Measurements from ENCODE around the gene MGAT5.

Gene MGAT5

DNA sequence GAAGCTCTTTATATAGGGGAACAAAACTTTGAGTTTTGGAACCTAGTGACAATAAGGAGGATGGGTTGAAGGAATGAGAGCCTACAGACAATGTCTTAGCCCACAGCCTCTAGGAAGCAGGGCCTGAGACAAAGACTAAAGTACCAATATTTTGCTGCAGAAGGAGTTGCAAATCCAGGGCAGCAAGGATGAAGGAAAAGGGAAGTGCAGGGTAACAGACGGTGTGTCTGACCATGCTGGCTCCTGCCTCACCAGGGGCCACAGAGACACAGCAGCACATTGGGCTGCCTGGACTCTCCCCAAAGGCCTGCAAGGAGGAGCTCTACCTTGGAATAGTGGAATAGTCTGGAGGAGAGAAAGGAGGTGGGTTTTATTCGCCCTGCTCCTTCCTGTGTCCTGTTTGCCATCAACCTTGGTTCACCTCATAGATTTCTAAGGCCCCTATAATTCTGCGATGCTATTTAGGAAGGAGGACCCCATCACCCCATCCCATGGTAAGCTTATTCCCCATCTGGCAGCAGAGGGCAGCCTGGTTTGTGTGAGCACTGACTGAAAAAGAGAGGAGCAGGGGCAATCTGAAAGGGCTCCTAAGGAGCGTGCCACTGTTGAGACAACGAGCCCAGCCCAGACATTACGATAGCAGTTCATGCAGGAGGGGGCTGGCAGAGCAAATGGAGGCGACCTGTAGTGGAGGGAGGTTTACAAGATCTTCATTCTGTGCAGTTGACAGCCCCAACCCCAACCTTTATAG, 143.4 kb downstream of the MGAT5 start:
- no peaks in the 10 kb centered on the region for H3K9me2 ChIP-seq (ENCODE audit: low read depth, low read length)
- H3K9me3 ChIP-seq (ENCODE audit: low read length): no peaks in the 10 kb centered on the region
- no peak overlapping the region for H3K9ac ChIP-seq (ENCODE audit: low read length)
- H3F3A ChIP-seq (ENCODE audit: insufficient read depth, low read length): no peaks in the 10 kb centered on the region
- no peak overlapping the region for H3K4me3 ChIP-seq (ENCODE audit: low read depth, low read length, poor library complexity, severe bottlenecking)
- H2AFZ ChIP-seq (ENCODE audit: low read length): no peak overlapping the region
- no peaks in the 10 kb centered on the region for H3K4me1 ChIP-seq (ENCODE audit: insufficient read depth, low read length, severe bottlenecking)
- peaks cover 51% of the 10 kb centered on the region; the same call in 1 of the 2 replicates for H3K36me3 ChIP-seq (ENCODE audit: insufficient read depth, low read length)
- H3K79me2 ChIP-seq (ENCODE audit: insufficient read depth, low read length): no peaks in the 10 kb centered on the region
- no peaks in the 10 kb centered on the region for H3K27me3 ChIP-seq (ENCODE audit: insufficient read depth, low read length)
- no peak overlapping the region for H3K27ac ChIP-seq (ENCODE audit: low read depth, low read length, poor library complexity, severe bottlenecking)
- no peak overlapping the region for H3K4me2 ChIP-seq (ENCODE audit: low read length)
- H4K20me1 ChIP-seq (ENCODE audit: insufficient read depth, low read length): no peaks in the 10 kb centered on the region
- no peak for TF ChIP-seq EZH2 (IDR thresholded peaks at IDR 0.05; ENCODE audit: borderline replicate concordance, low read length)
- TF ChIP-seq, protein P1, sequence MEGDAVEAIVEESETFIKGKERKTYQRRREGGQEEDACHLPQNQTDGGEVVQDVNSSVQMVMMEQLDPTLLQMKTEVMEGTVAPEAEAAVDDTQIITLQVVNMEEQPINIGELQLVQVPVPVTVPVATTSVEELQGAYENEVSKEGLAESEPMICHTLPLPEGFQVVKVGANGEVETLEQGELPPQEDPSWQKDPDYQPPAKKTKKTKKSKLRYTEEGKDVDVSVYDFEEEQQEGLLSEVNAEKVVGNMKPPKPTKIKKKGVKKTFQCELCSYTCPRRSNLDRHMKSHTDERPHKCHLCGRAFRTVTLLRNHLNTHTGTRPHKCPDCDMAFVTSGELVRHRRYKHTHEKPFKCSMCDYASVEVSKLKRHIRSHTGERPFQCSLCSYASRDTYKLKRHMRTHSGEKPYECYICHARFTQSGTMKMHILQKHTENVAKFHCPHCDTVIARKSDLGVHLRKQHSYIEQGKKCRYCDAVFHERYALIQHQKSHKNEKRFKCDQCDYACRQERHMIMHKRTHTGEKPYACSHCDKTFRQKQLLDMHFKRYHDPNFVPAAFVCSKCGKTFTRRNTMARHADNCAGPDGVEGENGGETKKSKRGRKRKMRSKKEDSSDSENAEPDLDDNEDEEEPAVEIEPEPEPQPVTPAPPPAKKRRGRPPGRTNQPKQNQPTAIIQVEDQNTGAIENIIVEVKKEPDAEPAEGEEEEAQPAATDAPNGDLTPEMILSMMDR (IDR thresholded peaks at IDR 0.05; ENCODE audit: low read length): no peak

DNA sequence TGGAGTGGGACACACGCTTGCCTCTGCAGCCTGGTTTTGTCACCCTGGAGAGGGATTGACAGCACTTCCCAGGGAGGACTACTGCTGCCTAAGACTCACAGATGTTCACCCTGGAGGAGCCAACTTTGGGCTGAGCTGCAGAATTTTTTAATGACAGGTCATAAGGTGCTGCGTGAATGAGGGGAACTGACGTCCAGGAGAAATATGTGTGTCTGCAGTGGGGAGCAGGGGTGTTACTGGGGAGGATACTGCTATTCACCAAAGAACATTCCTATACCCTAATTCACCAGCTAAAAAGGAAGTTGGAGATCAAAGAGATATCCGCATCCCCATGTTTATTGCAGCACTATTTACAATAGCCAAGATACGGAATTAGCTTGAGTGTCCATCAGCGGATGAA, 144.4 kb downstream of the MGAT5 start:
- H3F3A ChIP-seq (ENCODE audit: insufficient read depth, low read length): no peaks in the 10 kb centered on the region
- H3K79me2 ChIP-seq (ENCODE audit: insufficient read depth, low read length): no peaks in the 10 kb centered on the region
- H3K9ac ChIP-seq (ENCODE audit: low read length): no peak overlapping the region
- no peaks in the 10 kb centered on the region for H4K20me1 ChIP-seq (ENCODE audit: insufficient read depth, low read length)
- H2AFZ ChIP-seq (ENCODE audit: low read length): no peak overlapping the region
- H3K27me3 ChIP-seq (ENCODE audit: insufficient read depth, low read length): no peaks in the 10 kb centered on the region
- H3K4me1 ChIP-seq (ENCODE audit: insufficient read depth, low read length, severe bottlenecking): no peaks in the 10 kb centered on the region
- H3K4me3 ChIP-seq (ENCODE audit: low read depth, low read length, poor library complexity, severe bottlenecking): no peak overlapping the region
- no peak overlapping the region for H3K27ac ChIP-seq (ENCODE audit: low read depth, low read length, poor library complexity, severe bottlenecking)
- H3K9me2 ChIP-seq (ENCODE audit: low read depth, low read length): no peaks in the 10 kb centered on the region
- H3K9me3 ChIP-seq (ENCODE audit: low read length): no peaks in the 10 kb centered on the region
- H3K36me3 ChIP-seq (ENCODE audit: insufficient read depth, low read length): peaks cover 60% of the 10 kb centered on the region; the same call in 1 of the 2 replicates
- H3K4me2 ChIP-seq (ENCODE audit: low read length): no peak overlapping the region
- no peak for TF ChIP-seq EZH2 (IDR thresholded peaks at IDR 0.05; ENCODE audit: borderline replicate concordance, low read length)
- TF ChIP-seq, protein P1 (IDR thresholded peaks at IDR 0.05; ENCODE audit: low read length): no peak

GRCh38 chr2:134399096-134399495, 145.2 kb downstream of the MGAT5 start:
- H3K9me3 ChIP-seq (ENCODE audit: low read length): no peaks in the 10 kb centered on the region
- no peak overlapping the region for H3K4me2 ChIP-seq (ENCODE audit: low read length)
- H3K79me2 ChIP-seq (ENCODE audit: insufficient read depth, low read length): no peaks in the 10 kb centered on the region
- TF ChIP-seq EZH2 (IDR thresholded peaks at IDR 0.05; ENCODE audit: borderline replicate concordance, low read length): no peak
- TF ChIP-seq, protein P1 (IDR thresholded peaks at IDR 0.05; ENCODE audit: low read length): no peak
- no peak overlapping the region for H3K9ac ChIP-seq (ENCODE audit: low read length)
- no peaks in the 10 kb centered on the region for H3F3A ChIP-seq (ENCODE audit: insufficient read depth, low read length)
- H3K27me3 ChIP-seq (ENCODE audit: insufficient read depth, low read length): no peaks in the 10 kb centered on the region
- no peak overlapping the region for H3K27ac ChIP-seq (ENCODE audit: low read depth, low read length, poor library complexity, severe bottlenecking)
- no peak overlapping the region for H2AFZ ChIP-seq (ENCODE audit: low read length)
- no peaks in the 10 kb centered on the region for H3K4me1 ChIP-seq (ENCODE audit: insufficient read depth, low read length, severe bottlenecking)
- no peaks in the 10 kb centered on the region for H4K20me1 ChIP-seq (ENCODE audit: insufficient read depth, low read length)
- H3K4me3 ChIP-seq (ENCODE audit: low read depth, low read length, poor library complexity, severe bottlenecking): no peak overlapping the region
- peaks cover 68% of the 10 kb centered on the region; the same call in 1 of the 2 replicates for H3K36me3 ChIP-seq (ENCODE audit: insufficient read depth, low read length)
- H3K9me2 ChIP-seq (ENCODE audit: low read depth, low read length): no peaks in the 10 kb centered on the region
